Activated naive CD4-positive, alpha-beta T cell treated with anti-CD3 and anti-CD28 coated beads, Interleukin-2, amount 50 U/mL, for 72 hours (primary cell): ENCODE data around the gene SENP1. TPM values are rescaled to one million over a fixed set of nuclear protein-coding genes. Genes with fewer than 3 reads are reported as not detected.

Experiments
- ATAC-seq, 2 donors: fragments of 150-1000 bp; cut with Tn5 transposase; 2 replicates each; pipeline ENCODE4 v1.10.0; 2021; ENCODE audit warnings: mild to moderate bottlenecking in 2 of 2, moderate library complexity in 2 of 2
- DNase-seq, 2 donors: peaks; one replicate each; pipeline ENCODE4 v3.0.0; 2021 to 2022; ENCODE audit warnings: low spot score in 2 of 2
- H3K27ac Mint-ChIP-seq, 2 donors: one replicate each; pipeline ENCODE4 v1.8.0; 2022; ENCODE audit warnings: mild to moderate bottlenecking in 2 of 2, mixed read lengths in 2 of 2
- H3K36me3 Mint-ChIP-seq, 2 donors: one replicate each; pipeline ENCODE4 v1.8.0; 2022; ENCODE audit warnings: mixed read lengths in 2 of 2
- H3K9me3 Mint-ChIP-seq, 2 donors: one replicate each; pipeline ENCODE4 v1.8.0; 2022; ENCODE audit warnings: mixed read lengths in 2 of 2
- total RNA-seq, 2 donors: library from RNA; stranded (reverse); gene quantifications; one replicate each; pipeline ENCODE4 v1.2.3, GENCODE V29; 2022

The SENP1 gene
- total RNA-seq, 2 donors from 2014 or later = 39.9 to 69.8 TPM

DNA sequence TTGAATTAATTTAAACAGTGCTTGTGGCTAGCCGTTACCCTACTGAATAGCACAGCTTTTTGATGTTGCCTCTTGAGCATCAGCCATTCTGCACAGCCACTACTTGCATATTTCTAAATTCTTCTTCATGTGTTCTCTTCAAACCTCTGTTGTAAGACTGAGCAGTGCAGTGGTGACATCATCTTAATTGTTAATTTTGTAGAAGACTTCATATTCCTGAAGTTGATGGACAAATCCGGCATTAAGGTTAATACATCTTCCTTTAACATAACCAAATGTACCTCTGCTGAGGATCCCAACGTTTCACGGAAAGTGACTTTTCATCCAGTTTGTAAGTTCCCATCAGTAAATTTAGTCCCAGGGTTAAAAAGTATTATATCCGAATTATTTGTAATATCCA lies 25.6 kb downstream of the SENP1 start:
- no peak overlapping the region for H3K27ac Mint-ChIP-seq
- peaks cover 4 to 5% of the 10 kb centered on the region in 2 donors for H3K36me3 Mint-ChIP-seq
- no peak for DNase-seq
- H3K9me3 Mint-ChIP-seq = no peaks in the 10 kb centered on the region
- no peak for ATAC-seq

DNA sequence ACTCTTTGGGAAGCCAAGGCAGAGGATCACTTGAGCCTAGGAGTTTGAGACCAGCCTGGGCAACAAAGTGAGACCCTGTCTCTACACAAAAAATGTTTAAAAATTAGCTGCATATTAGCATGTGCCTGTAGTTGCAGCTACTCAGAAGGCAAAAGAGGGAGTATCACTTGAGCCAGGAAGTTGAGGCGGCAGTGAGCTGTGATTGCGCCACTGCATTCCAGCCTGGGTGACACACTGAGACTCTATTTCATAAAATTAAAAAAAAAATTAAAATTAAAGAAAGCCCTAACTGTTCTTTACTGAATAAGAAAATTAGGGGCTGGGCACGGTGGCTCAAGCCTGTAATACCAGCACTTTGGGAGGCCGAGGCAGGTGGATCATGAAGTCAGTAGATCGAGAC lies 27.0 kb downstream of the SENP1 start:
- no peak for ATAC-seq
- DNase-seq = no peak
- Mint-ChIP-seq H3K9me3 (no peaks in the 10 kb centered on the region), H3K36me3 (peaks cover 4 to 5% of the 10 kb centered on the region in 2 donors), H3K27ac (no peak overlapping the region)

DNA sequence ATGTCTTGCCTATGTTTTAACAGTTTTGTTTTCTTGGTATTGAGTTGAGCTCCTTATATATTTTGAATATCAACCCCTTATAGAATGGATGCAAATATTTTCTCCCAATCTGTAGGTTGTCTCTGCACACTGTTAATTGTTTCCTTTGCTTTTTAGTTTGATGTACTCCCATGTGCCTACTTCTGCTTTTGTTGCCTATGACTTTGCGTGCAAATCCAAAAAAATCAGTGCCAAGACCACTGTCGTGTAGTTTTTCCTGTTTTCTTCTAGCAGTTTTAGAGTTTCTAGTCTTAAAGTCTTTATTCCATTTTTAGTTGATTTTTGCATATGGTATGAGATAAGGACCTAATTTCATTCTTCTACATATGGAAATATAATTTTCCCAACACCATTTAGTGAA lies 28.8 kb downstream of the SENP1 start:
- Mint-ChIP-seq H3K36me3 (peaks cover 0 to 6% of the 10 kb centered on the region in 2 donors), H3K9me3 (no peaks in the 10 kb centered on the region), H3K27ac (no peak overlapping the region)
- ATAC-seq = no peak
- no peak for DNase-seq

DNA sequence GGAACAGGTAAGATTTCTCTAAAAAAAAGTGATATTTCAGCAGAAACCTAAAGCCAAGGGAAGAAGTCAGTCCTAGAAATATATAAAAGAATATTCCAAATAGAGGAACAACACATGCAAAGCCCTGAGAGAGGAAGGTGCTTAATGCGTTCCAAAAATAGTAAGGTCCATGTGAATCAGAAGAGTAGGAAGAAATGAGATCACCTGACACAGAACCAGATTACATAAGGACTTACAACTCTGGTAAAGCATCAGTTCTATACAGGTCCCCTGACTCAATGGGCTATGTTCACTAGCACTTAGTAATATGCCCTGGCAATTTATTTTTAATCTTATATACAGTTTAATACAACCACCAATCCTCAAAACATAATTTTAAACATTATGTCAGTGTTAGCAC lies 30.0 kb downstream of the SENP1 start:
- ATAC-seq (no peak), DNase-seq (no peak)
- Mint-ChIP-seq H3K9me3 (no peaks in the 10 kb centered on the region), H3K36me3 (peaks cover 2 to 8% of the 10 kb centered on the region in 2 donors), H3K27ac (no peak overlapping the region)

DNA sequence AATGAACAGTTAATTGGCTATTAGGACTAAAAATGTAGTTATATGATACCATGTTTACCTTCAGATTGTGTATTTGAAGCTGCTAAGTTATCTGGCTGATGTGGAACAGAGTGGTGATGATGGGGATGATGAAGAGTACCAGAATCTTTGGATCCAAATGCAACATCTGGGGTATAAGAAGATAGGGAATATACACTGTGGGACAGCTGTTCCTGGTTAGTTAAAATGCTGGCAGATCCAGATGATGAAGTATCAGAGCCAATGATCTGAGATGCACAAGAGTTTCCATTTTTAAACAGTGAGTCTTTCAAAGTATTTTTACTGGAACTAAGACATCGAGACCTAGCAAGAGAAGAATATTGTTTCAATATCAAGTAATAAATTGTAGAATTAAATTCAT lies 31.6 kb downstream of the SENP1 start:
- Mint-ChIP-seq H3K36me3 (peaks cover 5 to 11% of the 10 kb centered on the region in 2 donors), H3K27ac (no peak overlapping the region)

DNA sequence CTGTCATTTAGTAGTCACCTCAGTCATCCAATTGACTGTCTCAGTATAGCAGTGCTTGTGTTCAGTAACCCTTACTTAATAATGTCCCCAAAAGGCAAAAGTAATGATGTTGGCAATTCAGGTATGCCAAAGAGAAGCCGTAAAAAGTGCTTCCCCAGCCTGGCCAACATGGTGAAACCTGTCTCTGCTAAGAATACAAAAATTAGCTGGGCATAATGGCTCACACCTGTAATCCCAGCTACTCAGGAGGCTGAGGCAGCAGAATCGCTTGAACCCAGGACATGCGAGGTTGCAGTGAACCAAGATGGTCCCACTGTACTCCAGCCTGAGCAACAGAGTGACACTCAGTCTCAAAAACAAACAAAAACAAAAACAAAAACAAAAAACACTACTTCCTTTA lies 33.6 kb downstream of the SENP1 start:
- no peak for ATAC-seq
- H3K9me3 Mint-ChIP-seq = no peaks in the 10 kb centered on the region
- H3K36me3 Mint-ChIP-seq = peaks cover 8 to 13% of the 10 kb centered on the region in 2 donors
- DNase-seq = no peak
- H3K27ac Mint-ChIP-seq = no peak overlapping the region

More for the DNA sequence above, 31.6 kb downstream of the SENP1 start:
- H3K9me3 Mint-ChIP-seq = no peaks in the 10 kb centered on the region
- DNase-seq = no peak
- no peak for ATAC-seq

DNA sequence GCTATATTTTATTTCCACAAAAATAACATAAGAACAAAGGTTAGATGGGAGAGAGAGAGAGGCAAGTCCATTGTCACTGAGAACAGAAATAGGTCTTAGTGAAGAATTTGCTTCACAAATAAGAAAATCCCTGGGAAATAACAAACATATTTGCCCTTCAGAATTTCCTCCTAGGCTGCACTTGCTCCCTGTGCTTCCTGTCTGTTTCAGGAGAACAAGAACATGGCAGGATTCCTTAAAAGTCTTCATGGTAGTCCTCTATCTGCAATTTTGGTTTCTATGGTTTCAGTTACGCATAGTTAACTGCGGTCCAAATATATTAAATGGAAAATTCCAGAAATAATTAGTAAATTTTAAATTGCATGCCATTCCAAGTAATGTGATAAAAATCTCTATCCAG lies 34.1 kb downstream of the SENP1 start:
- no peaks in the 10 kb centered on the region for H3K9me3 Mint-ChIP-seq
- no peak overlapping the region for H3K27ac Mint-ChIP-seq
- no peak for DNase-seq
- peaks cover 11 to 16% of the 10 kb centered on the region in 2 donors for H3K36me3 Mint-ChIP-seq
- no peak for ATAC-seq

DNA sequence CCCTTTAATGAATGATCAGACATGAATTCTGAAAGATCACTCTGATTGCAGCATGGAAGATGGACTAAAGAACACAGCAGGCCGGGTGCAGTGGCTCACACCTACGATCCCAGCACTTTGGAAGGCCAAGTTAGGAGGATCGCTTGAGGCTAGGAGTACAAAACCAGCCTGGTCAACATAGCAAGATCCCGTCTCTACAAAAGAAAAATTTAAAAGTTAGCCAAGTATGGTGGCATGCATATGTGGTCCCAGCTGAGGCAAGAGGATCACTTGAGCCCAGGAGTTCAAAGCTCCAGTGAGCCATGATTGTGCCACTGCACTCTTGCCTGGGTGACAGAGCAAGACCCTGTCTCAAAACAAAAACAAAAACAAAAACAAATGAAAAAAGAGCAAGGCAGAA lies 35.1 kb downstream of the SENP1 start:
- no peak for ATAC-seq
- Mint-ChIP-seq H3K36me3 (peaks cover 11 to 16% of the 10 kb centered on the region in 2 donors), H3K27ac (no peak overlapping the region), H3K9me3 (no peaks in the 10 kb centered on the region)
- DNase-seq = no peak

DNA sequence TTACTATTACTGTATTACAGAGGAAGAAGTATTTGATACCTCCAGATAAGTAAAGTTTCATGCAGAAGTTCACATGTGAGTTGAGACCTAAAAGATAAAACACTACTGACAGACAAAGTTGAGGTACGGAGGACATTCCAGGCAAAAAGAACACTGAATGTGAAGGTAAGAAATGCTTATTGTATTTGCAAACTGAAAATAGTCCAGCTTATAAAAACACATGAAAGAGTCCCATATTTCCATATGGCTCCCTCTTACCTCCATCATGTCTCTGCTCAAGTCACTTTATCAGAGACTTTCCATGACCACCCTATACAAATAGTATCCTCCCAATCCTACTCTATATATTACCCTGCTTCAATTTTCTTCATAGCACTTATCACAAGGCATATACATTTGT lies 35.8 kb downstream of the SENP1 start:
- no peaks in the 10 kb centered on the region for H3K9me3 Mint-ChIP-seq
- no peak for DNase-seq
- no peak overlapping the region for H3K27ac Mint-ChIP-seq
- ATAC-seq = no peak
- H3K36me3 Mint-ChIP-seq = peaks cover 11 to 16% of the 10 kb centered on the region in 2 donors

DNA sequence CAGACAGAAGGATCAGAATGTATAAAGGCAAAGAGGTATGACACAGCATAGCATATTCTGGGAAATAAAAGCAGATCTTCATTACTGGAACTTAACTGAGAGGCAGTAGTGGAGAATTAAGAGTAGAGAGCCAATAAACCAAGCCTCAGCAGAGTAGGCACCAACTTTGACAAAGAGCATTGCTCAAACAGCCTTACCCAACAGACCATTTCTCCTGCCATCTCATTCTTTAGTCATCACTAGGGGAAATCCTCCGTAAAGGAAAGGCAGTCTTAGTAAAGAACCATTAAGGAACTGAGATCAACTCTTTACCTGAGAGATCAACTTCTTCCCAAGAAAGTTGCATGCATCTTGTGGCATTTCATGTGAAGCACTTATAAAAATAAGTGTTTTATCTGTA lies 36.6 kb downstream of the SENP1 start:
- peak in 1 of 2 donors; percentile 51 for ATAC-seq
- DNase-seq = no peak

DNA sequence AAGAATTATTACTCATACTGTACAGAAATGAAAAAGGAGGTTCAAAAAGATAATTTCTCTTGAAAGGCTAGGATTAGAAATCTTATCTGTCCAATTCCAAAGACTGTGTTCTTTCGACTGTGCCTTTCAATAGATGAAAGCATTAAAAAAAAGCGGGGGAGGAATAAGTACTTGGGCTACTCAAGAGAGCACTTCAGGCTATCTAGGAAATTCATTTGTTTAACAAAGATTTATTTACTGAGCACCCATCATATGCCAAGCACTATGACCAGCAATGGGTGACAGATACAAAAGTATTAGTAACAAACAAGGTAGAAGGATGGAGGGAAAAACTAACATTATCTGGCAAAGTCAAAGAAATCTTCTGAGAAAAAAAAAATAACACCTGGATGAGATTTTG lies 37.4 kb downstream of the SENP1 start:
- ATAC-seq = no peak
- no peak for DNase-seq
- Mint-ChIP-seq H3K27ac (no peak overlapping the region), H3K9me3 (no peaks in the 10 kb centered on the region), H3K36me3 (peaks cover 11 to 18% of the 10 kb centered on the region in 2 donors)

More for the DNA sequence above, 36.6 kb downstream of the SENP1 start:
- Mint-ChIP-seq H3K9me3 (no peaks in the 10 kb centered on the region), H3K27ac (peak overlapping the region in 1 of 2 donors; percentile 46), H3K36me3 (peaks cover 11 to 15% of the 10 kb centered on the region in 2 donors)

DNA sequence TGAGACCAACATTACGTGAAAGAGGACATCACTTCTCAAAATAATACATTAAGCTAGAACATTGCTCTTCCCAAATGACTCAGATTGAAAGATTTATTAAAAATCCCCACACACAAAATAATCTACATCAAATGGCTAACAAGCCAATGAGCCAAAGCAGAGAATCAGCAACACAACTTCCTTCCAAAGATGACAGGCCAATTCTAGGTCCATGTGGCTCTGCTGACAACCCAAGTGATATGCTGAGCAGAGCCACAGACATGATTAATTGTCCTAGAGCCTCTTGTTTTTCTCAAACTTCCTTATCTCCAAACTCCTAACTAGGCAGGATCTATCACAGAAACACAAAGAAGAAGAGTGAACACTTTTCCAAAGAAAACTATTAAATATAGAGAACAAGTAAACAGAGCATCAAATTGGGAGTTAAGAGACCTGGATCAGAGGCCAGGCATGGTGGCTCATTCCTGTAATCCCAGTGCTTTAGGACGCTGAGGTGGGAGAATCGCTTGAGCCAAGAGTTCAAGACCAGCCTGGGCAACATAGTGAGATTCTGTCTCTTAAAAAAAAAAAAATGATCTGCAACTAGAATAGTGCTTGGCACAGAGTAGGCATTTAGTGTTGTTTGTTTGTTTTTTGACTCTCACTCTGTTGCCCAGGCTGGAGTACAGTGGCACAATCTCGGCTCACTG lies 38.5 kb downstream of the SENP1 start:
- no peaks in the 10 kb centered on the region for H3K9me3 Mint-ChIP-seq
- H3K27ac Mint-ChIP-seq = peak overlapping the region in 1 of 2 donors; percentile 40
- no peak for DNase-seq
- ATAC-seq = no peak
- H3K36me3 Mint-ChIP-seq = peaks cover 11 to 21% of the 10 kb centered on the region in 2 donors

DNA sequence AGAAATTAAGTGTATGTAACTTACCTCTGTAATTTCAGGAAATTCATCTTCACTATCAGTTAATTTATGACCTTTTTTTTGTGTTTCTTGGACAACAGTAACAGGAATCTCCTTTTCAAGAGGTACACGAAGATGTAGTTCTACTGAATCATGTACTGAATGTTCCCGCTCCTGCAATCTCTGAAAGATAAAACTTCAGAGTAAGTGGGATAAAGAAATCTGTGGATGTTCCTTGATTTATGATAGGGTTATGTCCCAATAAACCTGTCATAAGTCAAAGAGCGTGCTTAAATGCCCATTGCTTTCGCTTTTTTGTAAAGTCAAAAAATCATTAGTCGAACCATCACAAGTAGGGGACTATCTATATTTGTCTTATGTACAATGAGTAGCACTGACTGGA lies 40.8 kb downstream of the SENP1 start:
- ATAC-seq = no peak
- no peak for DNase-seq
- H3K27ac Mint-ChIP-seq = no peak overlapping the region
- peaks cover 19 to 24% of the 10 kb centered on the region in 2 donors for H3K36me3 Mint-ChIP-seq
- H3K9me3 Mint-ChIP-seq = no peaks in the 10 kb centered on the region

DNA sequence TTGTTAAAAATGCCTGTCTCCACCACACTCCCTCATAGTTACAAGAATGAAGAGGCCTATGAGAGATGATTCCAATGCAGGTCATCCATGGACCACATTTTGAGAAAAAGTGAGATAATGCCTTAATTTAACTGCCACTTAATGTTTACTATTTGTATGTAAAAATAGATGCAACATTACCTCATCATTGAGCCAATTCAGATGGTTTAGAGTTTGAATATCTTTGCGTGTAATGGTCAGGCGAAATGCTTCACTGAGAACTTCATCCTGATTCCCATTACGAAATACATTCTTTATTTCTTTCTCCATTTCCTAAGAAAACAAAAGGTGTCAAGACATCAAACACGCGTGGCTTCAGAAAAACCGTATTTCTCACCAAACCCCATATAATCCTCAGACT lies 42.3 kb downstream of the SENP1 start:
- ATAC-seq (no peak), DNase-seq (no peak)
- H3K27ac Mint-ChIP-seq = no peak overlapping the region
- peaks cover 2 to 8% of the 10 kb centered on the region in 2 donors for H3K9me3 Mint-ChIP-seq
- H3K36me3 Mint-ChIP-seq = peaks cover 34 to 40% of the 10 kb centered on the region in 2 donors

DNA sequence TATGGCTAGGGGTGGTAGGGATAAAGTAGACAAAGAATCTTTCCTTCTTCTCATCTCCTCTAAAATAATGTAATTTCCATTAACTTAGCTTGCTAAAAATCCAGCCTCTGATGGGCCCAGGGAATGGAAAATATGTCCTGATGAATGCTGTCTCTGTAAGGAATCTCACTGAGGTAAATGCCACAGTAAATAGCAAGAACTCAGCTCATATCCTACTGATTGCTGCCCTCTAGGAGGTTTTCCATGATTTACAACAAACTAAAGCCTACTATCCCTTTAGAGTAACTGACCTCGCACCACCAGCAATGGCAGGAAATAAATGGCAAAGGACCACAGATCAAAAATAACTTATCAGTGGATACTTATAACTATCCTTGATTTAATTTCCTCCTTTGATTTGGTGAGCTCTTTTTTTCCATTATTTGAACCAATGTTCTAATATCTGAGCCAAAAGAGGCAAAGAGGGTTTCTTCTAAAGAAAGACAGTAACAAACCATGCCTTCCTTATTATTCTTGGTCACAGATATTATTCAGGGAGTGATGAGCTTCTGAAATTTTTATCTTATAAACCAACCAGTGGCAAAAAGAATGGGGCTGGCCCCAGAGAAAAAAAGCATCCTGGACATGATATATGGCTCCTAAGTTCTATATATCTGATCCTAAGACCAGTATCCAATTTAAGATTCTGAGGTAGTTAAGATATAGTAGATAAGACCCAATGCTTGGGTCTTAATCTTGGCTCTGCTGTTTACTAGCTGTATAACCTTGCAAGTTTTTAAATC lies 43.8 kb downstream of the SENP1 start:
- H3K36me3 Mint-ChIP-seq = peaks cover 33 to 40% of the 10 kb centered on the region in 2 donors
- H3K9me3 Mint-ChIP-seq = peaks cover 2 to 13% of the 10 kb centered on the region in 2 donors
- no peak for DNase-seq
- no peak overlapping the region for H3K27ac Mint-ChIP-seq
- ATAC-seq = no peak

DNA sequence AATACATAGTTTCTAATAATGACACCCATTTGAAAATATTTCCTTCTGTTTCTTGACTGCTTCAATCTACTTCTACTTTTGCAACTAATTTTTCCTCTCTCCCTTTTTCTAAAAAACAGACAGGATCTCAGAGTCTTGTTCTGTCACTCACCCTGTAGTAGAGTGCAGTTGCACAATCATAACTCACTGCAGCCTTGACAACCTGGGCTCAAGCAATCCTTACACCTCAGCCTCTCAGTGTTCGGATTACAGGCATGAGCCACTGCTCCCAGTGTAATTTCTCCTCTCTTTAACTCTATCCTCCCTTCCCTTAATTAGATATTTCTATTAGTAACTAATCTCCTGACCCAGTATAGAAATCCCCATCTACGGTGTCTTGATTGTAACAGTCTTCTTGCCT lies 45.4 kb downstream of the SENP1 start:
- peaks cover 2 to 13% of the 10 kb centered on the region in 2 donors for H3K9me3 Mint-ChIP-seq
- DNase-seq = no peak
- ATAC-seq = no peak
- no peak overlapping the region for H3K27ac Mint-ChIP-seq
- H3K36me3 Mint-ChIP-seq = peaks cover 32 to 39% of the 10 kb centered on the region in 2 donors

DNA sequence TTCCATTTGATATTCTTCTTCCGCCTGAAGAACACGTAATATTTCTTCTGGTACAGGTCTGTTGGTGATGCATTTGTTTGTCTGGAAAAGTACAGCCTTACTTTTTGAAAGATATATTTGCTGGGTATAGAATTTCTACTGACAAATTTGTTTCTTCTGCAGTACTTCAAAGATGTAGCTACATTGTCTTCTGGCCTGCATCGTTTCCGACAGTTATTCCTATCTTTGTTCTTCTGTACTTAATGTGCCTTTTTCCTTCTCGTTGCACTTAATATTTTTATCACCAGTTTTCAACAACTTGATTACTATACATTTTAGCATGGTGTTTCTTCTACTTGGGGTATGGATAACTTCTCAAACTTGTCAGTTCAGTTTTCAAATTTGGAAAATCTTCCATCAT lies 47.1 kb downstream of the SENP1 start:
- DNase-seq (no peak), ATAC-seq (no peak)
- Mint-ChIP-seq H3K9me3 (peaks cover 2 to 13% of the 10 kb centered on the region in 2 donors), H3K36me3 (peaks cover 32 to 35% of the 10 kb centered on the region in 2 donors), H3K27ac (no peak overlapping the region)
